ENCODE data around the gene FCER1G.

FCER1G gene

DNA sequence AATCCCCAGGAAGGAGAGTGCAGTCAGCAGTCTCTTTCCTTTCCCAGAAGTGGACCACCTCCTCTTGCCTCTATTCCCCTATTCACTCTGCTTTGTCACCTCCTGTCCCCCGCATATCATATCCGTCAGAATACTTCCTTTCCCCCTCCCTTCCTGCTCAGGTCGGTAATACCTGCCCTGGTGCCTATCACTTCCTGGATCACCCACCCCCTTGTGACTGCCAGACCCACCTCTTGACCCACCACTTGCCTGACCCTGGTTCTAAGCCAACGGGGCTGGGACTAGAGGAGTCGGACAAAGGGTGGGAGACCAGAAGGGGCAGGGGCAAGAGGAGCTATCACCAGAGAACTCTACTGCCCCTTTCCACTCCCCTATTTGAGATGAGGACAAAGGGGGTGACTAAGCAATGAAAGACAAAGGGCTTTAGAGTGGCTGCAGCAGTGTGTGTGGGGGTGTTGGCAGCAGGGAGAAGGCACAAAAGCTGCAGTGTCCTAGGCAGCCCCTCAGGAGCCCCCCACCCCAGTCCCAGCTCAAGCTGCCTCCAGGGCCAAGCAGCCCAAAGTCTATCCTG is 14.6 kb upstream of the FCER1G start:
- H3K4me3 ChIP-seq (ENCODE audit: low read length), result no peak overlapping the region

GRCh38 chr1:161200992-161201835 is 13.9 kb upstream of the FCER1G start:
- Histone ChIP-seq H3K9me3 (ENCODE audit: control insufficient read depth, low read length) (no peaks in the 10 kb centered on the region), H3K4me3 (ENCODE audit: low read length) (peak overlapping the region; percentile 96), H3K36me3 (ENCODE audit: control insufficient read depth, insufficient read depth, low read length) (no peaks in the 10 kb centered on the region), H3K4me1 (ENCODE audit: control insufficient read depth, insufficient read depth, low read length) (peaks cover 46% of the 10 kb centered on the region), H3K9ac (ENCODE audit: low read length) (peak overlapping the region; percentile 99), H3K27me3 (ENCODE audit: control insufficient read depth, insufficient read depth, low read length) (no peaks in the 10 kb centered on the region)

More for the DNA sequence above, 14.6 kb upstream of the FCER1G start:
- Histone ChIP-seq H3K4me1 (ENCODE audit: control insufficient read depth, insufficient read depth, low read length) (peaks cover 46% of the 10 kb centered on the region), H3K9ac (ENCODE audit: low read length) (peak overlapping the region; percentile 99), H3K36me3 (ENCODE audit: control insufficient read depth, insufficient read depth, low read length) (no peaks in the 10 kb centered on the region), H3K9me3 (ENCODE audit: control insufficient read depth, low read length) (no peaks in the 10 kb centered on the region), H3K27me3 (ENCODE audit: control insufficient read depth, insufficient read depth, low read length) (no peaks in the 10 kb centered on the region)

GRCh38 chr1:161201836-161202712 is 13.0 kb upstream of the FCER1G start, which contains the start of gene NDUFS2:
NDUFS2 (plus strand) TSS chr1:161202367; CDS start chr1:161202386, 19 bp downstream.
- no peaks in the 10 kb centered on the region for H3K36me3 ChIP-seq (ENCODE audit: control insufficient read depth, insufficient read depth, low read length)
- H3K27me3 ChIP-seq (ENCODE audit: control insufficient read depth, insufficient read depth, low read length), result no peaks in the 10 kb centered on the region
- H3K4me1 ChIP-seq (ENCODE audit: control insufficient read depth, insufficient read depth, low read length), result peaks cover 38% of the 10 kb centered on the region
- peak within 1 kb of the TSS; percentile 96 for H3K4me3 ChIP-seq (ENCODE audit: low read length)
- peak within 1 kb of the TSS; percentile 99 for H3K9ac ChIP-seq (ENCODE audit: low read length)
- no peaks in the 10 kb centered on the region for H3K9me3 ChIP-seq (ENCODE audit: control insufficient read depth, low read length)

GRCh38 chr1:161206411-161207140 is 8.5 kb upstream of the FCER1G start:
- Histone ChIP-seq H3K36me3 (ENCODE audit: control insufficient read depth, insufficient read depth, low read length) (peaks cover 22% of the 10 kb centered on the region), H3K4me3 (ENCODE audit: low read length) (no peak overlapping the region), H3K9ac (ENCODE audit: low read length) (no peak overlapping the region), H3K4me1 (ENCODE audit: control insufficient read depth, insufficient read depth, low read length) (peaks cover 13% of the 10 kb centered on the region), H3K27me3 (ENCODE audit: control insufficient read depth, insufficient read depth, low read length) (no peaks in the 10 kb centered on the region), H3K9me3 (ENCODE audit: control insufficient read depth, low read length) (no peaks in the 10 kb centered on the region)

- Histone ChIP-seq H3K4me3 (ENCODE audit: low read length) (no peak overlapping the region), H3K27me3 (ENCODE audit: control insufficient read depth, insufficient read depth, low read length) (no peaks in the 10 kb centered on the region), H3K36me3 (ENCODE audit: control insufficient read depth, insufficient read depth, low read length) (peaks cover 22% of the 10 kb centered on the region), H3K9ac (ENCODE audit: low read length) (no peak overlapping the region), H3K9me3 (ENCODE audit: control insufficient read depth, low read length) (no peaks in the 10 kb centered on the region), H3K4me1 (ENCODE audit: control insufficient read depth, insufficient read depth, low read length) (peaks cover 10% of the 10 kb centered on the region)
Measured at GRCh38 chr1:161207173-161207572, 7.9 kb upstream of the FCER1G start.

DNA sequence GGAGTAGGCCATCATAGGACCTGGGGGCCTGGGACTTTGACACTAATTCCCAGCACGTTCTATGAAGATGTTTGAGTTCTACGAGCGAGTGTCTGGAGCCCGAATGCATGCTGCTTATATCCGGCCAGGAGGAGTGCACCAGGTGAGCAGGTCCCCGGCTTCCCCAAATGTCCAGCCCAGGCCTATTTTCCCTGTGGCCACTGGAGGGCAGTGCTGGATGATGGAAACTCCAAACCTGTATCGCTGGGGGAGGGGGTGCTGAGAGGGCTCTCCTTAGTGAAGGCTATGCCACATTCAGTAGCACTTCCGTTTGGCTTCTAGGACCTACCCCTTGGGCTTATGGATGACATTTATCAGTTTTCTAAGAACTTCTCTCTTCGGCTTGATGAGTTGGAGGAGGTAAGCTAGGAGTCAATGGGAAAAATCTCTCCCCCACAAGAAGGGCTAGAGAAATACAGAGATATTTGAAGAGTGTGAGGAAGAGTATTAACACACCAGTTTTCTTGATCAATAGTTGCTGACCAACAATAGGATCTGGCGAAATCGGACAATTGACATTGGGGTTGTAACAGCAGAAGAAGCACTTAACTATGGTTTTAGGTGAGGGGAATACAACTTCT is 5.2 kb upstream of the FCER1G start:
- H3K4me1 ChIP-seq (ENCODE audit: control insufficient read depth, insufficient read depth, low read length), result no peaks in the 10 kb centered on the region

GRCh38 chr1:161214369-161214768 is 726 bp upstream of the FCER1G start:
- Histone ChIP-seq H3K4me3 (ENCODE audit: low read length) (no peak overlapping the region), H3K4me1 (ENCODE audit: control insufficient read depth, insufficient read depth, low read length) (no peaks in the 10 kb centered on the region), H3K36me3 (ENCODE audit: control insufficient read depth, insufficient read depth, low read length) (peaks cover 26% of the 10 kb centered on the region), H3K27me3 (ENCODE audit: control insufficient read depth, insufficient read depth, low read length) (no peaks in the 10 kb centered on the region), H3K9me3 (ENCODE audit: control insufficient read depth, low read length) (no peaks in the 10 kb centered on the region), H3K9ac (ENCODE audit: low read length) (no peak overlapping the region)

More for the DNA sequence above, 5.2 kb upstream of the FCER1G start:
- Histone ChIP-seq H3K27me3 (ENCODE audit: control insufficient read depth, insufficient read depth, low read length) (no peaks in the 10 kb centered on the region), H3K9ac (ENCODE audit: low read length) (no peak overlapping the region), H3K36me3 (ENCODE audit: control insufficient read depth, insufficient read depth, low read length) (peaks cover 31% of the 10 kb centered on the region), H3K4me3 (ENCODE audit: low read length) (no peak overlapping the region), H3K9me3 (ENCODE audit: control insufficient read depth, low read length) (no peaks in the 10 kb centered on the region)

- H3K9me3 ChIP-seq (ENCODE audit: control insufficient read depth, low read length), result no peaks in the 10 kb centered on the region
- H3K4me3 ChIP-seq (ENCODE audit: low read length), result no peak overlapping the region
- peaks cover 10% of the 10 kb centered on the region for H3K36me3 ChIP-seq (ENCODE audit: control insufficient read depth, insufficient read depth, low read length)
- no peaks in the 10 kb centered on the region for H3K4me1 ChIP-seq (ENCODE audit: control insufficient read depth, insufficient read depth, low read length)
- no peaks in the 10 kb centered on the region for H3K27me3 ChIP-seq (ENCODE audit: control insufficient read depth, insufficient read depth, low read length)
- peak overlapping the region; percentile 51 for H3K9ac ChIP-seq (ENCODE audit: low read length)
Measured at GRCh38 chr1:161216945-161217712, 2.0 kb downstream of the FCER1G start.

DNA sequence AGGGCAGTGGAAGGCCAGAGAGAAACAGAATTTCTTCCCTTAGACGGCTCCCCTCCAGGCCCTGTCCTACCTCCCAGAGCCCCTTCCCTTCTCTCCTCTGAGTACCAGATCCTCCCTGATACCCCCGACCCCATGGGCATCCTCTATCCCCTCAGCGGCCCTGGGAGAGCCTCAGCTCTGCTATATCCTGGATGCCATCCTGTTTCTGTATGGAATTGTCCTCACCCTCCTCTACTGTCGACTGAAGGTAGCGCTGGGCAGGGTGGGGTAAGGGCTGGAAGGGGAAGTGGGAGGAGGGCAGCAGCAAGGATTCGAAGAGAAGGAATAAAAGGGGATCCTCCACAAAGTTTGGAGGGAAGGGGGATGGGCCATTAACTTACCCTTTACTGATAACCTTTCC is 2.7 kb downstream of the FCER1G start:
- Histone ChIP-seq H3K9me3 (ENCODE audit: control insufficient read depth, low read length) (no peaks in the 10 kb centered on the region), H3K36me3 (ENCODE audit: control insufficient read depth, insufficient read depth, low read length) (peaks cover 10% of the 10 kb centered on the region), H3K4me3 (ENCODE audit: low read length) (no peak overlapping the region), H3K4me1 (ENCODE audit: control insufficient read depth, insufficient read depth, low read length) (no peaks in the 10 kb centered on the region), H3K9ac (ENCODE audit: low read length) (no peak overlapping the region), H3K27me3 (ENCODE audit: control insufficient read depth, insufficient read depth, low read length) (no peaks in the 10 kb centered on the region)

DNA sequence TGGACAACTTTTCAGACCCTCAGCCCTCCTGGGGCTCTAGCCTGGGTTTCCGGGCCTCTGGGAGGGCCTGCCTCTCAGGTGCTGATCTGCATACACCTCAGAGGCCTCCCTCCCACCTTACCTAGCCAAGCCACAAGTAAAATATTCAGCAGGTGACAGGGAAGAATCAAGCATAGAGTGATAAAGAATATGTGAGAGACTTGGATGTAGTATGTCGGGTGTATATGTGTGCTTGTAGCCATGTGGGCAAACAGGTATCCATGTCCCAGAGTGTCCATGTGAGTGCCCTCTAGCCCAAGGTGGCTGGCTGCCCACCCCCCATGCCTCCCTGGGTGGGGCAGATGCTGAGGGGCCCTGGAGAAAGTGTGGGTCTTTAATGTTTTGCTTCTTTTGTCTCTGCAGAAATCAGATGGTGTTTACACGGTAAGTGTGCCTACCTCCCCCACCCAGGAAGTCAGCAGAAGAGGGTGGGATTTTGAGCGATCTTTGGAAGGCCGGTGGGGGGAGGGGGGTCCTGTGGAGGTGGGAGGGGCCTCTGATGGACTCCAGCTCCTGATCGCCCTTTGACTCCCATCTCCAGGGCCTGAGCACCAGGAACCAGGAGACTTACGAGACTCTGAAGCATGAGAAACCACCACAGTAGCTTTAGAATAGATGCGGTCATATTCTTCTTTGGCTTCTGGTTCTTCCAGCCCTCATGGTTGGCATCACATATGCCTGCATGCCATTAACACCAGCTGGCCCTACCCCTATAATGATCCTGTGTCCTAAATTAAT is 3.4 kb downstream of the FCER1G start:
- H3K27me3 ChIP-seq (ENCODE audit: control insufficient read depth, insufficient read depth, low read length), result no peaks in the 10 kb centered on the region
- no peak overlapping the region for H3K9ac ChIP-seq (ENCODE audit: low read length)
- H3K4me3 ChIP-seq (ENCODE audit: low read length), result no peak overlapping the region
- H3K36me3 ChIP-seq (ENCODE audit: control insufficient read depth, insufficient read depth, low read length), result peaks cover 3% of the 10 kb centered on the region
- H3K4me1 ChIP-seq (ENCODE audit: control insufficient read depth, insufficient read depth, low read length), result no peaks in the 10 kb centered on the region
- no peaks in the 10 kb centered on the region for H3K9me3 ChIP-seq (ENCODE audit: control insufficient read depth, low read length)
